Measurements from ENCODE around the gene C17orf107. TPM values are rescaled to one million over a fixed set of nuclear protein-coding genes. Genes with fewer than 3 reads are reported as not detected.
A peak's percentile ranks its signal among the peaks of the same experiment; 100 is the strongest.

C17orf107 gene
- total RNA-seq, 1 experiment from 2014 or later, result 1.0 TPM

- CTCF ChIA-PET, result interaction anchor here (0.8 kb wide), 1 partner anchor 20 kb away, joined by 3 read pairs; the partner anchor contains the start of gene SPAG7
- peaks cover 10% of the 10 kb centered on the region for H3K4me1 Mint-ChIP-seq (ENCODE audit: low read depth, unreplicated experiment)
Measured at GRCh38 chr17:4947010-4947410, 47.7 kb downstream of the C17orf107 start.

DNA sequence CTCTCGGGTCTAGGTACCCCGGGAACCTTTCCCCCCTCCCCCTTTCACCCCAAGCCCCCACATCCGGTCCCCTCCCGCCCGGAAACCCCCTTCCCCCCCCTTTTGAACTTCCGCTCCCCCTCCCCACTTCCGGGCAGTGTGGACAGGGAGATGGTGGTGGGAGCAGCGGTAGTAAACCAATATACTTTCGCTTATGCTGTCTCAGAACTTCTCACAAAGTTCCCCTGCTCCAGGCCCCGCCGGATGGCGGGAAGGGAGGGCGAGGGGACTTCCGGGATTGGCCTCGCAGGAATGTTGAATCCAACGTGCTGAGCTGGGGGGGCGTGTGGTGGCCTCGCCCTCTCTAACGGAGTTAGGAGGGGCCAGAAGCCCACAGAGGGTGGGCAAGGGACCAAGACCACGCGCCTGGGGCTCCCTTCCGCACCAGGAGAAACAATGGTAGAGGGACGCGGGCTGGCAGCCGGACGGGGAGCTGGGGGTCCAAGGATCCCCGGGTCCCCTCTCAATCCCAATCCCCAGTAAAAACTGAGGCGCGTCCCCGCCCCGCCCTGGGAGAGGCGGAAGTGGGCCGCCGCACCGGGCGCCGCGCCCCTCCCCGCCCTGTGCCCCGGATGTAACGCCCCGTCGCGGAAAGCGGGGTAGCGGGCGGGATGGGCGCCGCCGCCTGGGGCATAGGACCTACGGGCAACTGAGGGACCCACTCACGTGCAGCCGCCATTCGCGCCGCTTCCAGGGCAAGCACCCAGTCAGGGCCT is 48.3 kb downstream of the C17orf107 start:
- peak in 1 of 2 experiments; percentile 32 for DNase-seq
- intact Hi-C loops (cut with micrococcal nuclease; ENCODE audit: unreplicated experiment), result no loop called here
- no peaks in the 10 kb centered on the region for H3K27me3 ChIP-seq (replicated peaks; ENCODE audit: control insufficient read depth, insufficient read depth, low read length)
- H3K4me3 Mint-ChIP-seq (ENCODE audit: unreplicated experiment), result peak overlapping the region; percentile 85
- H3K36me3 Mint-ChIP-seq (ENCODE audit: insufficient read depth, unreplicated experiment), result peaks cover 43% of the 10 kb centered on the region
- no TSS peak for BruUV-seq (replicated peaks)
- peaks cover 15% of the 10 kb centered on the region for H3K4me1 ChIP-seq
- TF ChIP-seq, protein P1, sequence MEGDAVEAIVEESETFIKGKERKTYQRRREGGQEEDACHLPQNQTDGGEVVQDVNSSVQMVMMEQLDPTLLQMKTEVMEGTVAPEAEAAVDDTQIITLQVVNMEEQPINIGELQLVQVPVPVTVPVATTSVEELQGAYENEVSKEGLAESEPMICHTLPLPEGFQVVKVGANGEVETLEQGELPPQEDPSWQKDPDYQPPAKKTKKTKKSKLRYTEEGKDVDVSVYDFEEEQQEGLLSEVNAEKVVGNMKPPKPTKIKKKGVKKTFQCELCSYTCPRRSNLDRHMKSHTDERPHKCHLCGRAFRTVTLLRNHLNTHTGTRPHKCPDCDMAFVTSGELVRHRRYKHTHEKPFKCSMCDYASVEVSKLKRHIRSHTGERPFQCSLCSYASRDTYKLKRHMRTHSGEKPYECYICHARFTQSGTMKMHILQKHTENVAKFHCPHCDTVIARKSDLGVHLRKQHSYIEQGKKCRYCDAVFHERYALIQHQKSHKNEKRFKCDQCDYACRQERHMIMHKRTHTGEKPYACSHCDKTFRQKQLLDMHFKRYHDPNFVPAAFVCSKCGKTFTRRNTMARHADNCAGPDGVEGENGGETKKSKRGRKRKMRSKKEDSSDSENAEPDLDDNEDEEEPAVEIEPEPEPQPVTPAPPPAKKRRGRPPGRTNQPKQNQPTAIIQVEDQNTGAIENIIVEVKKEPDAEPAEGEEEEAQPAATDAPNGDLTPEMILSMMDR (IDR thresholded peaks at IDR 0.05; ENCODE audit: insufficient read depth in 1 of 2, low read depth in 1 of 2, low read length in 1 of 2, severe bottlenecking in 1 of 2, unreplicated experiment in 1 of 2), result no peak
- H3K27ac Mint-ChIP-seq (ENCODE audit: unreplicated experiment), result peak overlapping the region; percentile 87
- ChIA-PET CTCF (interaction anchor here (0.5 to 0.8 kb wide), 2 partner anchors 20 to 39 kb away, joined by 3 read pairs; partner anchors contain the start of gene SPAG7), POLR2A (interaction anchor here (1.7 kb wide), 1 partner anchor 20 kb away, joined by 16 read pairs; the partner anchor contains the start of gene SPAG7)
- no peaks in the 10 kb centered on the region for H3K9me3 ChIP-seq
- H3K36me3 ChIP-seq (ENCODE audit: control insufficient read depth, insufficient read depth, low read length), result no peaks in the 10 kb centered on the region; the same call in 1 of the 2 replicates
- H3K27me3 Mint-ChIP-seq (ENCODE audit: insufficient read depth, unreplicated experiment), result no peaks in the 10 kb centered on the region
- H3K4me3 ChIP-seq (ENCODE audit: low read depth, low read length), result peak overlapping the region; percentile 97
- no peaks in the 10 kb centered on the region for H3K9me3 Mint-ChIP-seq (ENCODE audit: unreplicated experiment)
- peaks cover 10% of the 10 kb centered on the region for H3K4me1 Mint-ChIP-seq (ENCODE audit: low read depth, unreplicated experiment)

More at GRCh38 chr17:4947010-4947410, 47.7 kb downstream of the C17orf107 start:
- intact Hi-C loops (cut with micrococcal nuclease; ENCODE audit: unreplicated experiment), result no loop called here
- H3K4me1 ChIP-seq, result peaks cover 15% of the 10 kb centered on the region
- H3K9me3 ChIP-seq, result no peaks in the 10 kb centered on the region
- TF ChIP-seq, protein P1 (IDR thresholded peaks at IDR 0.05; ENCODE audit: insufficient read depth in 1 of 2, low read depth in 1 of 2, low read length in 1 of 2, severe bottlenecking in 1 of 2, unreplicated experiment in 1 of 2), result no peak
- peaks cover 43% of the 10 kb centered on the region for H3K36me3 Mint-ChIP-seq (ENCODE audit: insufficient read depth, unreplicated experiment)
- no peak for DNase-seq
- H3K27ac Mint-ChIP-seq (ENCODE audit: unreplicated experiment), result peak overlapping the region; percentile 87
- H3K27me3 Mint-ChIP-seq (ENCODE audit: insufficient read depth, unreplicated experiment), result no peaks in the 10 kb centered on the region
- H3K4me3 ChIP-seq (ENCODE audit: low read depth, low read length), result peak overlapping the region; percentile 97
- POLR2A ChIA-PET, result no interaction called here
- H3K4me3 Mint-ChIP-seq (ENCODE audit: unreplicated experiment), result peak overlapping the region; percentile 85
- H3K9me3 Mint-ChIP-seq (ENCODE audit: unreplicated experiment), result no peaks in the 10 kb centered on the region
- no peaks in the 10 kb centered on the region for H3K27me3 ChIP-seq (replicated peaks; ENCODE audit: control insufficient read depth, insufficient read depth, low read length)
- BruUV-seq (replicated peaks), result no TSS peak
- H3K36me3 ChIP-seq (ENCODE audit: control insufficient read depth, insufficient read depth, low read length), result no peaks in the 10 kb centered on the region; the same call in 1 of the 2 replicates

GRCh38 chr17:4948166-4948930 is 49.0 kb downstream of the C17orf107 start, which contains the start of gene PFN1:
Gene PFN1, minus strand, starts transcription at chr17:4948530. Its CDS starts 136 bp downstream, at chr17:4948394.
- intact Hi-C loops (cut with micrococcal nuclease; ENCODE audit: unreplicated experiment), result no loop called here
- peak within 1 kb of the TSS; percentile 90 for H3K27ac Mint-ChIP-seq (ENCODE audit: unreplicated experiment)
- TF ChIP-seq, protein P1 (IDR thresholded peaks at IDR 0.05; ENCODE audit: insufficient read depth in 1 of 2, low read depth in 1 of 2, low read length in 1 of 2, severe bottlenecking in 1 of 2, unreplicated experiment in 1 of 2), result no peak
- peak within 1 kb of the TSS; percentile 85 for H3K4me3 Mint-ChIP-seq (ENCODE audit: unreplicated experiment)
- Histone ChIP-seq H3K4me3 (ENCODE audit: low read depth, low read length) (peak within 1 kb of the TSS; percentile 97), H3K9me3 (no peaks in the 10 kb centered on the region), H3K4me1 (peaks cover 15% of the 10 kb centered on the region), H3K27me3 (replicated peaks; ENCODE audit: control insufficient read depth, insufficient read depth, low read length) (no peaks in the 10 kb centered on the region), H3K36me3 (ENCODE audit: control insufficient read depth, insufficient read depth, low read length) (no peaks in the 10 kb centered on the region; the same call in 1 of the 2 replicates)
- no peaks in the 10 kb centered on the region for H3K27me3 Mint-ChIP-seq (ENCODE audit: insufficient read depth, unreplicated experiment)
- BruUV-seq (replicated peaks), result no TSS peak
- DNase-seq, result peak; percentile 81 to 85
- H3K9me3 Mint-ChIP-seq (ENCODE audit: unreplicated experiment), result no peaks in the 10 kb centered on the region
- H3K4me1 Mint-ChIP-seq (ENCODE audit: low read depth, unreplicated experiment), result peaks cover 10% of the 10 kb centered on the region
- ChIA-PET POLR2A (interaction anchor here (1.7 kb wide), 1 partner anchor 19 kb away, joined by 16 read pairs; the partner anchor contains the start of gene SPAG7), CTCF (interaction anchor here (0.5 kb wide), 1 partner anchor 40 kb away, joined by 3 read pairs; no protein-coding TSS in a partner anchor)
- peaks cover 36% of the 10 kb centered on the region for H3K36me3 Mint-ChIP-seq (ENCODE audit: insufficient read depth, unreplicated experiment)
